Measurements from ENCODE around the gene TXLNG. TPM values are rescaled to one million over a fixed set of nuclear protein-coding genes. Genes with fewer than 3 reads are reported as not detected.

Gene TXLNG
- total and polyA plus RNA-seq, 2 of the 4 experiments (the other 2 are of a cell fraction): 7.0 to 9.7 TPM

GRCh38 chrX:16745659-16746058, 40.6 kb upstream of the TXLNG start:
- 0 out of 2 replicates have a peak, but pooled peaks cover 4% of the 10 kb centered on the region for H3K9me1 ChIP-seq (ENCODE audit: insufficient read depth, low read length)
- no peak overlapping the region for H2AFZ ChIP-seq (replicated peaks; ENCODE audit: low read length, poor library complexity)
- DNase-seq: no peak
- no peaks in the 10 kb centered on the region for H3K9me3 ChIP-seq (ENCODE audit: control insufficient read depth, insufficient read depth, low read length)
- H3K27ac ChIP-seq (ENCODE audit: insufficient read depth, low read length): no peak overlapping the region
- H3K23ac ChIP-seq (ENCODE audit: low read depth, low read length): no peak overlapping the region
- H4K5ac ChIP-seq (ENCODE audit: low read depth, low read length): no peak overlapping the region
- H3K9ac ChIP-seq (ENCODE audit: low read depth, low read length): no peak overlapping the region
- in situ Hi-C loops (cut with MboI; ENCODE audit: low sequenced_read_pairs) (no loop called here), intact Hi-C loops (cut with micrococcal nuclease) (no loop called here), dilution Hi-C loops (cut with HindIII; ENCODE audit: low sequenced_read_pairs, unreplicated experiment) (no loop called here)
- H3K4me1 ChIP-seq (ENCODE audit: control insufficient read depth, insufficient read depth, low read length): no peaks in the 10 kb centered on the region
- H2AK5ac ChIP-seq (ENCODE audit: low read depth, low read length): no peak overlapping the region
- no peak overlapping the region for H4K91ac ChIP-seq (ENCODE audit: insufficient read depth, low read depth, low read length)
- no peak overlapping the region for H3K56ac ChIP-seq (ENCODE audit: extremely low read depth, insufficient read depth, low read length)
- peaks cover 46% of the 10 kb centered on the region for H3K36me3 ChIP-seq (ENCODE audit: control insufficient read depth, insufficient read depth, low read length)
- peaks cover 3% of the 10 kb centered on the region; the same call in 1 of the 2 replicates for H4K20me1 ChIP-seq (ENCODE audit: insufficient read depth, low read length)
- TF ChIP-seq ELK1 (IDR thresholded peaks at IDR 0.05; ENCODE audit: borderline replicate concordance, low read depth, low read length): no peak
- no peak for TF ChIP-seq CHD1 (IDR thresholded peaks at IDR 0.05; ENCODE audit: low read depth, low read length)
- no peak for TF ChIP-seq USF2 (IDR thresholded peaks at IDR 0.05; ENCODE audit: low read depth, low read length)
- TF ChIP-seq MXI1 (IDR thresholded peaks at IDR 0.05; ENCODE audit: borderline replicate concordance, low read depth, low read length): no peak
- TF ChIP-seq POLR2A (IDR thresholded peaks at IDR 0.05; ENCODE audit: low read depth, low read length): no peak
- no peak for TF ChIP-seq FOS (IDR thresholded peaks at IDR 0.05; ENCODE audit: low read depth, low read length)
- TF ChIP-seq RCOR1 (IDR thresholded peaks at IDR 0.05; ENCODE audit: insufficient replicate concordance, low read length): no peak
- TF ChIP-seq CTCF (conservative IDR thresholded peaks at IDR 0.05; ENCODE audit: low read depth, low read length): no peak
- no peak for TF ChIP-seq CEBPB (IDR thresholded peaks at IDR 0.05; ENCODE audit: low read depth, low read length)
- no peak for TF ChIP-seq SMC3 (IDR thresholded peaks at IDR 0.05; ENCODE audit: low read depth, low read length)
- no peak for TF ChIP-seq NFE2L2 (IDR thresholded peaks at IDR 0.05; ENCODE audit: low read depth, low read length)
- TF ChIP-seq RFX5 (IDR thresholded peaks at IDR 0.05; ENCODE audit: low read depth, low read length): no peak
- TF ChIP-seq MAFK (IDR thresholded peaks at IDR 0.05; ENCODE audit: low read depth, low read length): no peak
- TF ChIP-seq MAZ (IDR thresholded peaks at IDR 0.05; ENCODE audit: borderline replicate concordance, low read depth, low read length): no peak
- no peak for TF ChIP-seq RAD21 (IDR thresholded peaks at IDR 0.05; ENCODE audit: low read length)
- TF ChIP-seq BHLHE40 (IDR thresholded peaks at IDR 0.05; ENCODE audit: low read depth, low read length): no peak
- no peak overlapping the region for H3K4me2 ChIP-seq (ENCODE audit: low read depth, low read length)
- CTCF ChIA-PET: no interaction called here
- H2BK15ac ChIP-seq (ENCODE audit: low read depth, low read length): no peak overlapping the region
- POLR2A ChIA-PET (ENCODE audit: unreplicated experiment): interaction anchor here (0.6 kb wide), 1 partner anchor 11 kb away, joined by 5 read pairs; no protein-coding TSS in a partner anchor
- no peak overlapping the region for H2AK9ac ChIP-seq (replicated peaks; ENCODE audit: low read depth, low read length, poor library complexity)
- H3K14ac ChIP-seq (replicated peaks; ENCODE audit: low read depth, low read length): no peak overlapping the region
- no TSS peak for BruUV-seq (replicated peaks)
- H2BK120ac ChIP-seq (ENCODE audit: low read depth, low read length): no peak overlapping the region
- H3K27me3 ChIP-seq (ENCODE audit: control insufficient read depth, insufficient read depth, low read length): no peaks in the 10 kb centered on the region
- WGBS, 2 experiments (ENCODE audit: extremely low coverage in 2 of 2, insufficient read length in 1 of 2): 100% methylated on average over 2 of the region's 5 CpGs; no CpG with 5 or more reads in 1 of the 2 experiments
- H3K79me1 ChIP-seq (ENCODE audit: low read depth in 1 of 2, low read length in 2 of 2): peaks cover 7 to 10% of the 10 kb centered on the region in 2 experiments
- H3K4me3 ChIP-seq (ENCODE audit: insufficient read depth, low read depth, low read length): no peak overlapping the region
- no peak for ATAC-seq (ENCODE audit: low read depth)
- H4K8ac ChIP-seq (ENCODE audit: low read depth in 2 of 2, low read length in 2 of 2): no peak overlapping the region
- H3K18ac ChIP-seq (ENCODE audit: low read depth, low read length): no peak overlapping the region
- no peak overlapping the region for H2BK20ac ChIP-seq (ENCODE audit: low read depth, low read length)
- H2BK5ac ChIP-seq (ENCODE audit: low read depth, low read length, poor library complexity, severe bottlenecking): no peak overlapping the region
- H3K4ac ChIP-seq (ENCODE audit: low read depth, low read length): no peak overlapping the region

Measured in IMR-90 (cell line).